NCI-H524 treated with DMSO at 0.1 percent for 48 hours (cell line): Measurements from ENCODE around the gene CMTM4.
A peak's percentile ranks its signal among the peaks of the same experiment; 100 is the strongest.
"Not testable (repeated sequence)": the region's sequence is repeated elsewhere in the genome, so short reads cannot be mapped to it uniquely, and the experiment has no call there.

Experiments used
- DNase-seq: peaks from one replicate; lab custom pipeline; 2025; lab: John Stamatoyannopoulos, UW

CMTM4 gene

DNA sequence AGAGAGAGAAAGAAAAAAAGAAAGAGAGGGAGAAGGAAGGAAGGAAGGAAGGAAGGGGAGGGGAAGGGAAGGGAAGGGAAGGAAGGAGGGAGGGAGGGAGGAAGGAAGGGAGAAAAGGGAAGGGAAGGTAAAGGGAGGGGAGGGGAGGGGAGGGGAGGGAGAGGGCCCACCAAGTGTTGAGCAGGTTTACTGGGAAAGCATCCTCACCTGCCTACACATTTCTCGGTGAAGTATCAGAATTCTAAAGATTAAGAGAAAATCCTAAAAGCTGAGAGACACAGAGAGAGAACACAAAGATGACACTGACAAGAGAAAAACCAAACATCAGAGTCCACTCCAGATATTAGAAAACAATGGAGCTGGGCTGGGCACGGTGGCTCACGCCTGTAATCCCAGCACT lies 104.3 kb downstream of the CMTM4 start:
- DNase-seq, result no peak

DNA sequence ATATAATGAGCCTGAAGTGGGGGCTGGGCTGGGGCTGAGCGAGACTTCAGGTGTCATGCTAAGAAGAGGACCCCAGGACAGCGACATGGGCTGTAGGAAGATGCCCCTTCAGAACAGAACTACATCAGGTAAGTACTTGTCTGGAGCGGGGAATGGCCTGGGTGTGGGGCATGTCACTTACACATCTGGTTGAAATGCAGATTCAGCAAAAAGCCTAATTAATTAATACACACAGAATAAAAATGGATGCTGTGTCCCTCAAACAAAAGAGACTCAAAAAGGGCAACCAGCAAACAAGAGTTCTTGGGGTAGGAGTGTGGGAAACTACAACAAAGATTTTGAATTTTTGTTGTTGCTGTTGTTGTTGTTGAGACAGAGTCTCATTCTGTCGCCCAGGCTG lies 105.5 kb downstream of the CMTM4 start:
- DNase-seq, result no peak

DNA sequence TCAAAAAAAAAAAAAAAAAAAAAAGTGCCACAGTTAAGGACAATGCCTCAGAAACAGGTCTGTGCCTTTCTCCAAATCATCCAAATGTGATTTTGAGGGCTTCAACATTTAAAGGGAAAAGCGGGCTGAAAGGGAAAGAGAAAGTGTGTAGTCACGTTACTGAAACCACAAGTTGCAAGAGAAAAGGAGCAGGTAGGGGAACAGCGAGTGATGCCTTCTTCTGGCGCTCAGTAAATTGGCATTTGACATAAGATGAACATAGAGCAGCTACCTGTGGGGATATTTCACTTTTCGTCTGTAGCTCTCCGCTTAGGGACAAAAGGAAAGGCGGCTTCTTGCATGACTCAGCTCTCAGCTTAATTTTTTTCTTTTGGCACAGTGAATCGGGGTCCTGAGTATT lies 106.2 kb downstream of the CMTM4 start:
- no peak for DNase-seq

DNA sequence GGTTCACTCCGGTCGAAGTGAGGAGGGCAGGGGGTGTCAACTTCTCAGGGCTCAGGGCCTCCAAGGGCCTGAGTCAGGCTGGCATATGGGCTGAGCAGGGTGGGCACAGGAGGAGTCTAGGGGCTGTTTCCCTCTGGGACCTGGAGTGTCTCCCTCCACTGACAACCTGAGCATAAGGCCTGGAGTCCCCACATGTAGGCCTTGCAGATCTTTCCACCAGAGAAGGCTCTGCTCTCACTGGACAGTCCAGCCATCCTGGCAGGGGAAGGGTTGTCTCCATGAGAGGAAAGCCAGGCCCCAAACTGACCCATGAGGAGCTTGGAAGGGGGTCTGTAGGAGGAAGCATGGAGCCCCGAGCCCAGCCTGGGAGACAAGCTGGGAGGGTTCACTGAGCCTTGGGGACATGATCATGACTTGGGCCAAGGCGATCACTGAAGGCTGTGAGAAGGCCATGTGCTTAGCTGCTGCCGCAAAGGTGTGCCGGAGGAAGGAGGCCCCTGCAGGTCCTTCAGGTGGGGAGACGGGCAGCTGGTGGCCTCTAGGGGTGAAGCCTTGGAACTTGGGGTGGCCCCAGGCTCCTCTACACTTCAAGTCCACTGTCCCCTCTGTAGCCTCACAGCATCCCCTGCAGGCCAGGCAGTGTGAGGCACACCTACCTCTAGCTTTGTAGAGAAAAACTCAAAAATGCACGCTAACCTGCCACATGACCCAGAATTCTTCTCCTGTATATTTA lies 107.4 kb downstream of the CMTM4 start:
- no peak for DNase-seq

DNA sequence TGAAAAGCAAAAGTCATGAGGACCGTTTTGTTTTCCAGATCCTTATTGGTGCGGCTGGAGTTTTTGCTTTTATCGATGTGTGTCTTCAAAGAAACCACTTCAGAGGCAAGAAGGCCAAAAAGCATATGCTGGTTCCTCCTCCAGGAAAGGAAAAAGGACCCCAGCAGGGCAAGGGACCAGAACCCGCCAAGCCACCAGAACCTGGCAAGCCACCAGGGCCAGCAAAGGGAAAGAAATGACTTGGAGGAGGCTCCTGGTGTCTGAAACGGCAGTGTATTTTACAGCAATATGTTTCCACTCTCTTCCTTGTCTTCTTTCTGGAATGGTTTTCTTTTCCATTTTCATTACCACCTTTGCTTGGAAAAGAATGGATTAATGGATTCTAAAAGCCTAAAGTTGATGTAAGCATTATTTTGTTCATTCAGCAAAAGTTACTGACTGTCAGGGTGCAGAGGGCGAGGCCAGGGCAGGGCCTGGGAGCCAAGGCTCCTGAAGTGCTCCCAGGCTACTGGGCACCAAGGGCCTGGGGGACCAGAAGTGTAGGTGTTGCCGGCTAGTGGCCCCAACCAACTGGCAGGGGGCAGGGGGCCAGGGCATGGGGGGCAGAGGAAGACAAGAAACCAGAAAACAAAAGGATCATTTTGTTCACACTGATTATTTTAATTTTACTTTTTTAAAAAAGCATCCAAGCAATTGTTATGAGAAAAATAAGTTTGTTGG lies 108.5 kb downstream of the CMTM4 start:
- no peak for DNase-seq

DNA sequence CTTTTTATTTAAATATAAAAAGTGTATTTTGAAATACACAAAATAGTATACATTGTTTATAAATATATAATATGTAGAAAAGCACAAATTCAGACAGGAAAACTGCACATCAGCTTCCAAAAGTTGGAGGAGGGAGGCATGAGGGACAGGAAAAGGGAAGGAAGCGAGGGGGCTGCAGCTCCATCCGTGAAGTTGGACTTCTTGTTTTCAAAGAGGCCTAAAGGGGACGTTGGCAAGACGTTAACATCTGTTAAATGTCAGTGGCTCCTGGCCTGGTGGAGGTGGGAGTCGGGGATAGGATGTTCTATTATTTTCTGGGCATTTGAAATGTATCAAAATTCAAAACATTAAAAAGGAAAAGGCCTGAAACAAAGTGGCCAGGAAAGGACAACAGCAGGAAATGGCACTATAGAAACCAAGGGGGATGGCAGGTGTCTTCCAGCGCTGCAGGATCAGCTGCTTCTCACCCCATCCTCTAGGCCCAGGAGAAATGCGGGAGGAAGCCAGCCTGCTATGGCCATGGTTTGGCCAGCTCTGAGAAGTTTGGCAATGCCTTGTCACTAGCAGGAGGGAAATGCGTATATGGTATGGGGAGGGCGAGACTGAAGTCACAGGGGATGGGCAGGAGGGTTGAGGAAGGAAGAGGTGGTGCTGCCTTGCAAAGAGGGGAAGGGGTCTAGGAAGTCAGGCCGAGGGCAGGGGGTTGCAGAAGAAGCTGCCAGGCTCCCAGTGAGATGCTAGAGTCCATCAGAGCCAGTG lies 110.9 kb downstream of the CMTM4 start:
- no peak for DNase-seq

DNA sequence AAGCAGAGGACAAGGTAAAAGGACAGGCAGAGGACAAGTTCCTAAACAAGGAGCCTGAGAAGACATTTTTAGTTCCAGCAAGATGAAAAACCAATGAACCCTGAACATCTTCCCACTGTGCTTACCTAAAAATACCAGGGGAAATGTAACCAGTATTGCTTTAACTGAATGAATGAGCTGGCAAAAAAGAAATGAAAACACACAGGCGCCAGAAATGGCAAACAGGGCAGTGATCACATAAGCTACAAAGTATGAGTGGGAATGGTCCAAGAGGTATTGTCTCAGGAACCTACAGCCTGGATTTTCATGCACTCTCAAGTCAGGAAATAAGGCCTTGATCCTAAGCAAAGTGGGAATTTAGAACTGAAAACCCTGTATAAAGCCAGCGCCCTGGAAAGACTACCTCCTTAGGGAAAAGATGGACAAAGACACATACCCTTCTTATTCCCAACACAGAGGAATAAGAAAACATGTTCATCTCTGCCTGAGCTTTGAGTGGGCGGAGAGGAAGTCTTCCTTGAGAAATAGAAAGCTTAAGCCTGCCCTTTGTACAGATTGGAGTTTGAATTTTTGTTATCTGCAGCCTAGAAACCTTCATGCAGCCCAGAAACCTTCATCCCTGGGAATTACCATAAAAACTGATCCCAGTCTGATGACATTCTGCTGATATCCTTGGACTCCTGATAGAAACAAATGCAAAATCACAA lies 115.1 kb downstream of the CMTM4 start:
- no peak for DNase-seq

DNA sequence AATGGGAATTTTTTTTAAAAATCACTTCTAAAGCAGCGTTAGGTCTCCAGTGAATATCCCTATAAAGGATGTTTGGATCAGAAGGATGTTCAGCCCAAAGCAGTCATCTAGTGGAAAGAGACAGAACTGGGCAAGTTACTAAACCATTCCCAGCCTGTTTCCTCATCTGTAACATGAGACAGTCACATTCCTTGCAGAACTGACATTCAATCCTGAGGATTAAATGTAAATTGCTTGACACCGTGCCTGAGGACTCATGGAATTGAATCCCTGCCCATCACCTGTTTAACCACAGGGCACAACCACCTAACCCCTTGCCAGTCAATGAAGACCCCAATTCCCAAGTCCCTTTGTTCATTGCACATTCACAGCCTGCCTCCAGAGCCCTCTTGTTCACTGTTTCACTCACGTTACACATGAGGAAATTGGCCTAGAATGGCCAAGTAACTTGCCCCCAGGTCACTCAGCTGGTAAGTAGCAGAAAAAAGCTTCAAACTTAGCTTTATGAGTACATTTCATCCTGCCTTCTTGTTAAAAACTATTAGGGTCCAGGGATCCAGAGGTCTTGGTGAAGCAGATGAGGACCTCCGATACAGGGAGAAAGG lies 115.8 kb downstream of the CMTM4 start:
- peak; percentile 25 for DNase-seq

DNA sequence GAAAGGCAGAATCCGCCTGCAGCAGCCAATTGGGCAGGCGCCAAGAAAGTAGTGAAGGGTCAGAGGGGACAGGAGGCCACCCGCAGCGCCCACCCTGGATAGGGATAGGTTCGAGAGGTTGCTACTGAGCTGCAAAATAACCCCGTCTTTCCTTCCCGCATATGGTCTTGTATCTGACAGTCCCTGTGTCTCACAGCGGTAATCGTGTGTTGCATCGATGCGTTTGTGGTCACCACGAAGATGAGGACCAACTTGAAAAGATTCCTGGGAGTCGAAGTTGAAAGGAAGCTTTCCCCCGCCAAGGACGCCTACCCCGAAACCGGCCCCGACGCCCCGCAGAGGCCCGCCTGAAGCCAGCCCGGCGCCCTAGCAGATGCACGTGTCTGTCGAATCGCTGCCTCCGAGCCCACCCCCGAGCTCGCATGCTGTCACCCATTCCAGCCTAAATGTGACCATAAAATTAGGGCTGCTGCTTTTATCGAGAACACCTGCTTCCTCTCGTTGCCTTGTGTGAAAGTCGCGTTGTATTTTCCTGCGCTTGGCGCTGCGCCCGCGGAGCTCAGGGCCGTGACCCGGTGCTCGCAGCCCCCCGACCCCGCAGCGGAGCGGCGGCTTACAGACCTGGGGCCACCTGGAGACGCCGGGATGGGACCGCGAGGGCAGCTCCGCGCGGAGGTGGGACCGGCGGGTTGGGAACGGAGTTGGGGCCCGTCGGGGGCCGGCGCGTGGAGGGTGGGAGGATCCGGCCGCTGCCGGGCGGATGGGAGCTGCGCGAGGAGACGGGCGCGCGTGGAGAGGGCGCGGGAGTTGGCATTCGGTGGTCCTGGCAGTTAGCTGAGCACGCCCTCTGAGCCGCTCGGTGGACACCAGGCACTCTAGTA lies 117.7 kb downstream of the CMTM4 start, which contains the start of gene CMTM2:
CMTM2 (plus strand) TSS at position 813 of the 881 bp plus-strand sequence. CDS start 145 bp downstream, outside the sequence.
- no peak for DNase-seq

DNA sequence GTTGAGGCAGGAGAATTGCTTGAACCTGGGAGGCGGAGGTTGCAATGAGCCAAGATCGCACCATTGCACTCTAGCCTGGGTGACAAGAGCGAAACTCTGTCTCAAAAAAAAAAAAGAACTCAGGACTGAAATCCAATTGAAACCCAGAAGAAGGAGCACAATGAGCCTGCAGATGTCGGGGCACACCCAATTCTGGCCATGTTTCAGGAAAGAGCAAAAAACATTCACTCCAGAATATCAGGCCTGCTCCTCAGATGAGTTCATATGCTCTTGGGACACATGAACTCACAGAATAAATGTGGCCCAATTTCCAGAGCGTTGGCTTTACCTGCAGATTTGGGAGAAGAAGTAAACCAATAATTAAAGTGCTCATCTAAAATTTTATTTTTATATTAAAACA lies 120.2 kb downstream of the CMTM4 start:
- DNase-seq, result no peak

DNA sequence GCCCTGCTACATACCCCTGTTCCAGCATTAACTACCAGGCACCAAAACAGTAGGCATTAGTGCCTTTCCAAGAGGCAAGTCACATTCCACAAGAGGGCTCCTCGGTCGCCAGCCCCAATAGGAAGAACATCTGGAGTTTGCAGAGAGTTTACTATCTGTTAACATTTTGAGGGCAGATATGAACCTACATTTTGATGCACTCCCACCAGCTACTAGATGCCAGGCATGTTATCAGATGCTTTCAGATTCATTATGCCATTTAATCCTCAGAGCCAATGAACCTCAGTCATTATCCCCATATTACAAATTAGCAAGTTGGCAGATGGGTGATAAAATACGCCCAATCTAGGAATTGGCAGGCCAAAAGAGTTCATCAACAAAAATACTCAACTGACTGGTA lies 121.5 kb downstream of the CMTM4 start:
- no peak for DNase-seq

DNA sequence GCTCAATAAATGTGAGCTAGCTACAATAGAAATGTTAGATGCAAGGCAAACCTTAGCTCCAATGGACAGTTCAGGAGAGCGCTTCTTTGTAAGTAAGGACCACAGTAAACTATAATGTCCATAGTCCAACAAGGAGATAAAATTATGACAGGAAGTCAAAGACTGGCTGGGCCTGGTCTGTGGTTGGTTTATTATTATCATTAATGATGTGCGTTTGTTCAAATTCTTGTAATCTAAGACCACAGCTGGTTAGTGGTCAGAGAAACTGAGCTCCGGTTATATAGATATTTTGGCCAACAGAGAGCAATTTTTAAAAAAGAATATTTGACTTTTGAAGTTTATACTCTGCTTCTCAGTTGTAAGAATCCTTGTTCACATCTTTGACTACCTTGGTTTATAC lies 122.0 kb downstream of the CMTM4 start:
- no peak for DNase-seq

DNA sequence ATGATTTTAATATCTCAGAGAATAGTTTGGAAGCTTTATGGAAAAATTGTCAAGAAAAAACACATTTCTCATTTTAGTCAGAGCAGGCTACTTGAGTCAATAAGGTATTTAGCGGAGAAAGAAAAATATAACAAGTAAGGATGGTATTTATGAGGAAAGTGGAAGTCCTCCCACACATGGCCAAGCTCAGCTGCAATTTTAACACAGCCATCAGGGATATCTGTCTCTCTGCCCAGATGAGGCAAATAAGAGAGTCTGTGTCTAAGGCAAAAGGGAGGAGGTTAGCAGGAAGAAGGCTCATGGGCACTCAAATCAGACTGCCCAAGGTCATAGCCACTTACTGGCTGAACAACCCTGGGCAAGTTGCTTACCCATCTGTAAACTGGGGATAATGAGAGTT lies 122.5 kb downstream of the CMTM4 start:
- no peak for DNase-seq

DNA sequence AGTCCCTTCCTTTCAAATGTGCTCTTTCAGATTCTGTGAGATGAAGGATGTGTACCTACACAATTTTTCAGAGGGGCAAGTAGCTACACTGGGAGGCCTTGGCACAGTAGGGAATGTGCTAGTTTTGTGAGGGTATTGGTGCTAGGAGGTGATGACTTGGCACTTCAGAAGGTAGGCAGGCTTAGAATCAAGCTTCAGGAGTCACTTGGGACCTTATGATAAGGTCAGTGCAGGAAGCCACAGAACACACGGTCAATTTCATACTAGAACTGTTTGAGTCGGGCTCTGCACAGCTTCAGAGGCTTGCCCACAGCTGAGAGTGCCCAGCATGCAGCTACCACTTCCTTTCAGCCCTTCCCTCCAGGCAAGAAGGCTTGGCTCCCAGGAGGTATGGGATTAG lies 124.2 kb downstream of the CMTM4 start:
- DNase-seq, result no peak

DNA sequence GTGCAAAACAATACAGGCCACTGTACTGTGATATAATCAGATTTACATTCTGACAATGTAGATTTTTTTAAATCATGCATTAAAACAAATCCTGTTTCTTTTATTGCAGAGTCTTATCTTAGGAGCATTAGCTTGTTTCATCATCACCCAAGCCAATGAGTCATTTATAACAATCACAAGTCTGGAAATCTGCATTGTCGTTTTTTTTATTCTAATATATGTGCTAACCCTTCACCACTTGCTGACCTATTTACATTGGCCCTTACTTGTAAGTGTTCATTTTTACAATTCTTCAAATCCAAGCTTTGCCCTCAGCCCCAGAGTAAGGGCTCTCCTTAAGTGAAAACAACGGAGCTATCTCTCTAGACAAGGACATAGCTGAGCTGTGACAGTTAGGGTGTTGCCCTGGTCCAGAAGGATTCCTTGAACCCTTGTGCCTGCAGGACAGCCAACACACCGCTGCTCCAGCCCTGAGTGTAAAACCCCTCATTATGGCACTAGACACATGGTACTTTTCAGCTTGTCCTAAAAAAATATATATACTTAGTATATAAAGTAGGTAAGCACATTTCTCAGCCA lies 126.6 kb downstream of the CMTM4 start:
- no peak for DNase-seq

DNA sequence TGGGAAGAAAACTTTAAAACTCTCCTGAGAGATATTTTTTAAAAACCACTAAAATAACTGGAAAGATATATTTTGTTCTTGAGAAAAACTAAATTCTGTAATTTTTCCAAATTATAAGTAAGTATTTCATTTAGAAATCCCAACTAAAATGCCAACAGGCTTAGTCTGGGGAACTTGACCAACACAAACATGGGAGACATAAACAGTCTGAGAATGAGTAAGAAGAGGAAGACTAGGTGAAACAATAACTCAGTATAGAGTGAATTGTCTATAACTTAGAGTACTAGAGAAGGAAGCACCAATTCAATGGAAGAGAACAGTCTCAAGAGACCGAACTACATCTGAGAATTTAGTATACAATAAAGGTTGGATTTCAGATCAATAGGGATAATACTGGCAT lies 127.4 kb downstream of the CMTM4 start:
- DNase-seq, result no peak

DNA sequence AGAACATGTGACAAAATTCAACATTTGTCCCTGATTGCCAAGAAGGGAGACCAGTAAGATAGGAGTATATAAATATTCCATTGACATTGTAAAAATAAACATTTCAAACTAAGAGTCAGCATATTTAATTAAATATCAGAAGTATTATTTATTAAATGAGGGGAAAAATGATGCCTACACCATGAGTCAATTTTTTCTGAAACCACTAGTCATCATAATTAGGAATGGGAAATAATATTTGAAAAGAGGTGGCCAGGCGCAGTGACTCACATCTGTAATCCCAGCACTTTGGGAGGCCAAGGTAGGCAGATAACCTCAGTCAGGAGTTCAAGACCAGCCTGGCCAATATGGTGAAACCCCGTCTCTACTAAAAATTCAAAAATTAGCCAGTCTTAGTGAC lies 128.2 kb downstream of the CMTM4 start:
- no peak for DNase-seq

DNA sequence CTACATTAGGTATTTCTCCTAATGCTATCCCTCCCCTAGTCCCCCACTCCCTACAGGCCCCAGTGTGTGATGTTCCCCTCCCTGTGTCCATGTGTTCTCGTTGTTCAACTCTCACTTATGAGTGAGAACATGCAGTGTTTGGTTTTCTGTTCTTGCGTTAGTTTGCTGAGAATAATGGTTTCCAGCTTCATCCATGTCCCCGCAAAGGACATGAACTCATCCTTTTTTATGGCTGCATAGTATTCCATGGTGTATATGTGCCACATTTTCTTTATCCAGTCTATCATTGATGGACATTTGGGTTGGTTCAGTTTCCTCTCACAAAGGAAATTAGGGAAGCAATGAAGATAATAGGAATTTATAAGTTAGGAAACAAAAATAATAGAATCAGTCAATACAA lies 129.3 kb downstream of the CMTM4 start:
- DNase-seq, result not testable (repeated sequence)

DNA sequence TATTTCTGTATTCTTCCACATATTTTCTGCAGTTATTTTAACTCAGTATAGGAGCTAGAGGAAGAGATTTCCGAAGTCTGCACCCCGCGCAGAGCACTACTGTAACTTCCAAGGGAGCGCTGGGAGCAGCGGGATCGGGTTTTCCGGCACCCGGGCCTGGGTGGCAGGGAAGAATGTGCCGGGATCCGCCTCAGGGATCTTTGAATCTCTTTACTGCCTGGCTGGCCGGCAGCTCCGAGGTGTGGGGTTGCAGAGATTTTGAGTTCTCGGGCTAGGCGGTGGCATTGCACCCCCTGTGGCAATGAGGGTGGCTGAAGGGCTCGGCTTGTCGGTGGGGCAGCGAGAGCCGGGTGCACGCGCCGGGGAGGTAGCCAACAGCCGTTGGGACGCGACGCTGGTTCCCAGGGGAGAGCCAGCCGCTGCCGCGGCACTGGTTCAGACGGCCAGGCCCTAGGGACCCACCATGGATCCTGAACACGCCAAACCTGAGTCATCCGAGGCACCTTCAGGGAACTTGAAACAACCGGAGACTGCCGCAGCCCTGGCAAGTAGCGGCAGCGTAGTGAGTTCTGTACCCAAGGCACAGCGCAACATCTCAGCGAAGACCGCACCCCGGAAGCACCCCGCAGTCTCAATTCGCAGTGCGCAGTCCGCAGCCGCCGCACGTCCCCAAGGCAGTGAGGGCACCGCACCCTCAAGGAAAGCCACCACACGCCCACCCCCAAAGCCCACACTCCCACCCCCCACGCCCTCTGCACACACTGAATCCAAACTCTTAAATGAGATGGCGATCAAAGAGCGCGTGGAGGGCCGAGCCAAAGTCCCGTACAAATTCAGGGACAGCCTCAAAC lies 130.3 kb downstream of the CMTM4 start, which contains the start of gene CMTM1:
CMTM1 (plus strand) TSS at position 389 of the 851 bp plus-strand sequence; CDS start at position 464, 75 bp downstream.
- DNase-seq, result no peak
